NOMO-1 treated with dmso at 0.1 percent for 144 hours (cell line): ENCODE data around the gene DCAKD.

Experiments
- DNase-seq: peaks from one replicate; lab custom pipeline; 2025; ENCODE audit not compliant: unreplicated experiment; lab: John Stamatoyannopoulos, UW

Gene DCAKD, protein sequence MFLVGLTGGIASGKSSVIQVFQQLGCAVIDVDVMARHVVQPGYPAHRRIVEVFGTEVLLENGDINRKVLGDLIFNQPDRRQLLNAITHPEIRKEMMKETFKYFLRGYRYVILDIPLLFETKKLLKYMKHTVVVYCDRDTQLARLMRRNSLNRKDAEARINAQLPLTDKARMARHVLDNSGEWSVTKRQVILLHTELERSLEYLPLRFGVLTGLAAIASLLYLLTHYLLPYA

DNA sequence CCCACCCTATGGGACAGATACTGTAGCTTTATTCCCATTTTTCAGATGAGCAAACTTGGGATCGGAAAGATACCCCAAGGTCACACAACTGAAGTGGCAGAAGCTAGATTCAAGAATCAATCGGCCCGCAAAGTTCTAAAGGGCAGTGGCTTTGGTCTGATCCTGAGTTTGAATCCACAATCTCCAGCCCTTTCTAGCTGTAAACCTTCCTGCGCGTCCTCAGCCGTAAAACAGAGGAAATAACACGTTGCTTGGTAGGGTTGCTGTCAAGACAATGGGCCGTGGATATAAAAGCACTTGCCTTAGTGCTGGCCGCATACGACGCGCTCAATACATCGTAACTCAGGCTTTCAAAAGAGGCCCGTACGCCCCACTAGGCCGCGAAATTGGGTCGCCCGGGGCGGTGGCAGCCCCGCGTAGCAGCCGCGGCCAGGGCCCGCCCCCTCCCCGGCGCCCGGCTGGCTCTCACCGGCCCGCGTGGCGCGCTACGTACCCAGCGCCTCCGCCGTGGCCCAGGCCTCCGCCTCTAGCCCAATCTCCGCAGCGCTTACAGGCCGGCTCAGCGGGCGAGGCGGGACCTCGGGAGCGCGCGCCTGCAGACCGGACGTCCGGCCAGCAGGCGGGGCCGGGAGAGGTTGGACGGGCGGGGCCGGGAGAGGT, at the start of gene DCAKD:
TSS of gene DCAKD (minus strand) at position 573 of the 660 bp plus-strand sequence. CDS start 16,747 bp downstream, outside the sequence.
- peak; percentile 98 for DNase-seq

DNA sequence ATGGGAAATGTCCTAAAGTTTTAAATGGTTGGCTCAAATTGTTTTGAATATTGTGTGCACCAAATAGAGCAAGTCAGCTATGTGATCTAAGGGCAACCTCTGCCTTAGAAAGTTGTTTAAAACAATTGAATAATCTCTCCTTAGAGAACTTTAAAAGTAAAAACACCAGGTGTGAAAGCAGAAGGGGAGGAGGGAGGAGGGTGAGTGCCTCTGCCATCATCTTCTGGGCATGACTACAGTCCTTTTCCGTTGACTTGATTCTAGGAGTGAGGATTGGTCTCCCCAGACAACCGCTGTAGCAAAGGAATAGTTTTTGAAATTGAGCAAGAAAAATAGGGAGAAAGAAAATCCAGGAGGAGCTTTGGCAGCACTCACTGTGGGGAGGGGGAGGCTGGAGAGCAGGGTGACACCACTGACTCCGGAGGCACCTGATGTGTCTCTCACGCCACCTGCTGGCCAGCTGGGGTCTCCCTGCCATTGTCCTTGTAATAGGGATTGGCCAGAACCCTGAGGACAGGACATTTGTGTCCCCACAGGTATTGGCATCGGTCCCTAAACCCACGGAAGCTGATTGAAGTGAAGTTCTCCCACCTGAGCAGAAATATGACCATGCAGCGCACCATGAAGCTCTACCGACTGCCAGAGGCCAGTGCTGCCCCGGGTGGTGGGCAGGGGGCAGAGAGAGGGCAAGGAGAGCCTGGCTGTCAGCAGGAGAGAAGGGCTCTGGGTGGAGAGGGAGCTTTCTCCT, 47.6 kb upstream of the DCAKD start:
- peak; percentile 6 for DNase-seq

DNA sequence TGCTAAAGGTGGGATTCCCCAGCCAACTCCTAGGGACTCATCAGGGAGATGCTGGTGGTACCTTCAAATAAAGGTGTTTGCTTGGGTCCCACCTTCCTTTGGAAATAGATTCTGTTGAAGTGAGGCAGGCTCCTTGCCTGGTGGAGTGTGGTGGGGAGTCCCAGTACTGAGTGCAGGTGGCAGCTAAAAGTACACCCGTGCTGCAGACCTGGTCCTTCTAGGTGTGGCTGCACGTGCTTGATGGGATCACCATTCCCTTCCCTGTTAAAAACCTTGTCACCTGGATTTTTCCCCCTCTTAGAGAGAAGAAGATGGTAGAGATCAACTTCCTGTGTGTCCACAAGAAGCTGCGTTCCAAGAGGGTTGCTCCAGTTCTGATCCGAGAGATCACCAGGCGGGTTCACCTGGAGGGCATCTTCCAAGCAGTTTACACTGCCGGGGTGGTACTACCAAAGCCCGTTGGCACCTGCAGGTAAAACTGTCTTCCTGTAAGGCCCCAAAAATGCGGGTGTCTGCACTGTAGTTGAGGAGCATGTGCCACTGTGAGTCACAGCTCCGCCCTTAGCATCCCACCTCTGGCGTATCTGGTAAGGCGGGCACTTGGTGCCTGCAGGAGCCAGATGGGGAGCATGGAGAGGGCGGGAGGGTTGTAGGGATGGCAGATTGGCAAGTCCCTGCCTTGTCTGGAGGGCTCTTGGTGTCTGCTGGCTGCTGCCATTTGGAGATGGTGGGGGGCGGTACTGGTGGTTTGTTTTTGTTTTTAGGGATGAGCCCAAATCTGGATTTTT, 46.8 kb upstream of the DCAKD start:
- no peak for DNase-seq

DNA sequence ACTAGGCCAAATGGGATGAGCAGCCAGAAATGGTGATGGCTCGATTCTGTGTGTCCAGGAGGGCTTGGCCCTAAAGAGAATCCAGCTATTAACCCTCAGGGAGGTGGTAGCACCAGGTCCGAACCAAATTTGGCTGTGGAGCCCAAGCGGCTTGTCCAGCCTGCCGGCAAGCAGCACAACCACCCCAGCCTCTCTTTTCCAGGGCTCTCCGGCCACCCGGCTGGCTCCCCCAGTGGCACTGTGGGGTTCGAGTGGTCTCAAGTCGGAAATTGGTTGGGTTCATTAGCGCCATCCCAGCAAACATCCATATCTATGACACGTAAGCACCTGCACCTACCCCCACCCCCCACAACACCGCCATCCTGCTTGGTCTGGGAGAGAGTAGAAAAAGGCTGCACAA, 45.5 kb upstream of the DCAKD start:
- DNase-seq, result no peak

DNA sequence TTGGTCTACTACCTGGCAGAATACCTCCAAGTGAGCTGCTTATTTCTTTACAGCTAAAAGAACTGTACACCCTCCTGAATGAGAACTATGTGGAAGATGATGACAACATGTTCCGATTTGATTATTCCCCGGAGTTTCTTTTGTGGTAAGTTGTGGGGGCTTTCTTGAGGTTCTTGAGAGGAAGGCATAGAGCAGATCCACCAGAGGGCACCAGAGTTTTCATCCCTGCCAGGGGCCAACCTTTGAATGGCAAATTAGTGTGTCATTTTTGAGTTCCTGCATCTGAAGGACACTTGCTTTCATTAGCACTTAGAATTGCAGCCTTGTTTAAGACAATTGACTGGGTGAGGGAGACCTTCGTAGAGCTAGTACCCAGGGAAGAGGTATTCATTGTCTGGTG, 44.7 kb upstream of the DCAKD start:
- no peak for DNase-seq

DNA sequence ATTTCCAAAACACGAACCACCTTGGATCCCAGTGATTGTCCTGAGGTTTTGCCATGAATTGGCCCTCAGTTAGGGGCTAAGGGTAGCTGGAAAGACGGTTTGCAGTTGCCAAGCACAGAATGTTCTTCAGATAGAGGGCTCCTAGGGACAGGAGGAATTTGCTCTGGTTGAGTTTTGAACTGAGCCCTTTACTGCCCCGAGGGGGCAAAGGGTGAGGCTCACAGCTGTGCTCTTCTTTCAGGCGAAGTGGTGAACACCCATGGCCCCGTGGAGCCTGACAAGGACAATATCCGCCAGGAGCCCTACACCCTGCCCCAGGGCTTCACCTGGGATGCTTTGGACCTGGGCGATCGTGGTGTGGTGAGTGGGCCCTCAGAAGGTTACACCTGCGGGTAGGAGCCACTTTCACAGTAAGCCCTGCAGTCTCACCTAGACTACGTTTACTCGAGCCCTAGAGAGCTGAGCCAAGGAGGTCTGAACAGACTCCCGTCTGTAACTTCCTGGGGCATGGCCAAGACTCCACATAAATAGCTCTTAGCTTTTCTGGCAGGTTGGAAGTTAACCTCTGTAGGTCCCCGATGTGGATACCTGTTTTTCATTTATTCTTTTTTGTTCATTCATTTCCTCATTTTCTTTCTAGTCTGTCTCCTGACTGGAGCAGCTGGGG, 42.1 kb upstream of the DCAKD start:
- DNase-seq, result no peak

DNA sequence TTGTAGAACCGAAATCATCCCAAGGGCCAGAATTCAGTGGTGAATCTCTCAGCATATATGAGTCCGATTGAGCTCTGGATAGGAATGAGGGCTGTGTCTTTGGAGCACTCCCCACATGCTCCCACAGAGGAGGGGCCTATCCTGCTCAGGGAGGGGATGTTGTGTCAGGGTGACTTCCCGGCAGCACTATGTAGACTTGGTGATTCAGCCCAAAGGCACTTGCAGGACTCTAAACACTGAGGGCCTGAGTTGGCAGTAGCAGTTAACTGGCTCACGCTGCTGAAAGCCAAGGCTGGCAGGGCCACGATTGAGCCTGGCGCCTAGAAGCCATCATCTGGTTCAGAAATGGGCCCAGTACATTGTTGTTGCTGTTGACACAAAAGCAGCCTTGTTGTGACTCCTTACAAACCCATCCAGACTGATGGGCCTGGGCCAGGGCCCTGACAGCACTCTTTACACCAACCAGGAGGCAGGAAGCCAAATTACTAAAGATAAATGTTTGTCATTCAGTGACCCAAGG, 41.5 kb upstream of the DCAKD start:
- no peak for DNase-seq

DNA sequence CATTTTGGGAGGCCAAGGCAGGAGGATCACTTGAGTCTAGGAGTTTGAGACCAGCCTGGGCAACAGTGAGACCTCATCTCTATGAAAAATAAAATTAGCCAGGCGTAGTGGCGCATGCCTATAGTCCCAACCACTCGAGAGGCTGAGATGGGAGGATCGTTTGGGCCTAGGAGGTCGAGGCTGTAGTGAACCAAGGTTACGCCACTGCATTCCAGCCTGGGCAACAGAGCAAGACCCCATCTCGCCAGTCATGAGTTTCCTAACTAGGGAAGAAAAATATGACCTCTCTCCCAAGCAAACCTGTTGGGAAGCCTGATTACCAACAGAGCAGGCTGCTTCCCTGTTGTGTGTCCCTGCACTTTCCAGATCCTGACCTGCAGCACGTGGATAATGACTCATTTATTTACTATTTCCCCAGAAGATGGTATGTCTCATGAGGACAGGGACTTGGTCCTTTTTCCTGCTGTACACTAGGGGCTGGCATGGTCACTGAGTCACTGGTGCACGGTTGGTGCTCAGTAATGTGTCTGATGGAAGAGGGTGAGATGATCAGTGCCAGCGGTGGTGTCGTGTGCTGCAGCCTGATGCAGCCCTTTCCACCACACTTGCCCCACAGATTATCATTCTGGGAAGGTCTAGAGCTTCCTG, 40.5 kb upstream of the DCAKD start:
- DNase-seq, result no peak

DNA sequence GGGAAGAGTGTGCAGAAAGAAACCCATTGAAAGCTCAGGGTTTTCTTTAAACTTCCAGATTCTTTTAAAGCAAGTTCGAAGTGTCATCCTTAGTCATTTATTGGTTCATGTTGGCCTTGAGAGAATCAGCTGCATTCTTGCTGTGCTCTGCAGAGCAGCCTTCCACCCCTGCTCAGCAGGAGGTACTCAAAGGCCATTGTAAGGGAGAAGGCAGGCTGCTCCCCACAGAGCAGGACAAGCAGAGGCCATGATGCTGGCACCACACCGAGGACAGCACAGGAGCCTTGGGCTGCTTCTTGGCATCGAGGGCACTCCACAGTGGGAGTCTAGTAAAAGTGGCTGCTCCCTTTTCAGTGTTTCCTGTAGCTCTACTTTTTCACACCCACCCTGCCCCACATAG, 39.3 kb upstream of the DCAKD start:
- no peak for DNase-seq

DNA sequence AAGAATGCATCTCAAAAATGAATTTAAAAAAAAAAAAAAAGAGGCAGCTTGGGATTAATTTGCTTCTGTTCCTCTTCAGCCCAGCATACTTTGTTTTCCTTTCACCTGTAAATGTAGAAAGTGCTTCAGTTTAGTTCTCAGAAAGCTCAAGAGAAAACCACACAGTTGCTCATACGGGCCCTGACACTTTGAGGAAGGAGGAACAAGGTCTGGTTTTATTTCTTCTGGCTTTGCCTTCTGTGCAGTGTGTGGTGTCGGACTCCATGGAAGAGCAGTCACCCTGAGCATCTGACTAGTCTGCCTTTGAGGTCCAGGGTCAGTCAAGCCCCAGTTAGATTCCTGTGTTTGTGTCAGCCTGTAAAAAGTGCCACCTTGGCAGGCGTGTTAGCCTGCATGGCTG, 37.3 kb upstream of the DCAKD start:
- DNase-seq, result no peak

DNA sequence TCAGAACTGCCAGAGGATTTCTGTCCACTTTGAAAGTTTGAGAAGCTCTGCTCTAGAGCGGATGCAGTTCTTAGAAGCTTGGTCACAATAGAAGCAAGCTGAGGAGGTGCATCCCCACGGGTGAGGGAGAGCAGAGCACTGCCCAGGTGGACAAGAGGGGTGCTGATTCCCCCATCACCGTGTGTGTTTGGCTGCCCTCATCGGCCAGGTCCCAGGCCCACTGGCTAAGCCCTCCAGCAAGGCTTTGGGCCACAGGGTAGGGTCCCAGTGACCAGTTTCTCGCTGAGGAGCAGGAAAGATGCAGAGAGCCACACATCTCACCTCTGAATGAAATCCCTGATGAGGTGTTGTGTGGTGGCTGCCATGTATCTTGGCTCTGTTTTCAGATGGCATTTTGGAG, 36.5 kb upstream of the DCAKD start:
- no peak for DNase-seq

DNA sequence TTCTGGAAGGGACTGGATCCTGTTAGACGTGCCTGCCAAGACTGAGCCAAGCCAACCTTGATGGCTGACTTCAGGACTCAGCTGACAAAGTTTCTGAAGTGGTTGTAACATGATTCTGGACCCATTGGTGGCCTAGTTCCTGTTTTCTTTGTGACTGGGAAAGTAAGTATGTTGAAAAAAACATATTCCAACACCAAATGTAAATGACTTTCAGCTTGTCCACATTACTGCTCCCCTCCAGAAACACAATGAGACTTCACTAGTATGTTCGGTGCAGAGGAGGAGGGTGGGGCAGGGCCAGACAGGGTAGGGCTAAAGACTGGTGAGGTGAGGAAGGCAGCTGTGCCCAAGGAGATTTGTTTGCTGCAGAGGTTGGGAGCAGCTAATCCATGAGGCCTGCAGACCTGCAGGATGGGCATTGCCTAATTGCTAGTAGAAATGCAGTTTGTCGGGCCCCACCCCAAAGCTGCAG, 36.1 kb upstream of the DCAKD start:
- no peak for DNase-seq

DNA sequence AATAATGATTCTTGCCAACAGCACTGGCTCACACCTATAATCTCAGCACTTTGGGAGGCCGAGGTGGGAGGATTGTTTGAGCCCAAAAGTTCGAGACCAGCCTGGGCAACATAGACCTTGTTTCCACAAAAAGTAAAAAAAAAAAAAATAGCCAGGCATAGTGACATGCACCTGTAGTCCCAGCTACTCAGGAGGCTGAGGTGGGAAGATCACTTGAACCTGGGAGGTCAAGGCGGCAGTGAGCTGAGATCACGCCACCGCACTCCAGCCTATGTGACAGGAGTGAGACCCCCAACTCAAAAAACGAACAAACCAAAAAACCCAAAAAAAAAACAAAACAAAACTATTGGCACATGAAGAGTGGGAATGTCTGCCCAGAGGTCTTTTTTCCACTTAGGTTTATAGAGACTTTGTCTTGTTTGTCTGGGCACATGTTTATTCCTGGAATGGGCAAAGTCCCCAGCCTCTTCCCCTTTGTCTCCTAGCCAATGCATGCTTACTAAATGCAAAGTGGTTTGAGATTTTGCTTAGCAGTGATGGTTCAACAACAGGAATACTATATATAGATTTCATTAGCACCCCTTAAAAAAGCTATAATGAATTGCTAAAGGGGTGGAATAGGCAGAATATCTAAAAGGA, 35.6 kb upstream of the DCAKD start:
- no peak for DNase-seq

DNA sequence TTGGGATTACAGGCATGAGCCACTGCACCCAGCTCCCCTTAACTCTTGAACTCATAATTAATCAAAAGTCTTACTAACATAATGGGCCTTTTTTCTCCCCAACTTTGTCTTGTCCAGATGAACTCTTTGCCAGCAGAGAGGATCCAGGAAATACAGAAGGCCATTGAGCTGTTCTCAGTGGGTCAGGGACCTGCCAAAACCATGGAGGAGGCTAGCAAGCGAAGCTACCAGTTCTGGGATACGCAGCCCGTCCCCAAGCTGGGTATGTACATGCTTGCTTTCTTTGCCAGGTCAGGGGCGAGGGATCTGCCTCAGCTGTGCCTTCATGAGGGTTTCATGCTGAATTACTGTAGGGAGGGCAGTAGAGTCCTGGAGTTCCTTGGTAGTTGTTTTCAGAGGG, 35.0 kb upstream of the DCAKD start:
- DNase-seq, result no peak

DNA sequence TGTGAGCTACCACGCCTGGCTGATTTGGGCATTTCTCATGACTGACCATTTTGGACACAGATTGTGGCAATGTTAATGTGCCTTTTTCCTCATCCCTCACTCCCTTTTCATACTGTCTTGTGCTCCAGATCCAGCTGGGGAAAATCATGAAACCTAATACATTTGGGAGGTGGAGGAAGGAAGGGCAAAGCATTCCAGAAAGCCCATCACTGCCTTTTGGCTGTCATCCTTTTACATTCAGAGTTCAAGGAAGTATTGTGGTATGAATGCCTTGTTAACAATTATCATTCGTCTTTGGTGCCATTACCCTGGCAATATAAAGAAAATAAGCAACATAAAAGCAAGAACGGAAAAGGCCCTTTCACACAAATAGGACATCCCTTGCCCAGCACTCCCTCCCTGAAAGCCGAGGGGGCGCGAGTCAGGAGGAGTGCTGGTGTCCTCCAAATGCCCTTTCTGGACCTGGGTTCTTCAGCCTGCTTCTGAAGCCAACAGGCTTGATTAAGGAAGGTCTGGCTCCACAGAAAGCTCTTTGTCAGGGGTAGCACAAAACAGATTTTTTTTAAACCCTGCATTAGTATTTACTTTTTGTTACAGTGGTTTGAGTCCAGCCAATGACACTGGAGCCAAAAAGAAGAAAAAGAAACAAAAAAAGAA, 29.7 kb upstream of the DCAKD start:
- no peak for DNase-seq

DNA sequence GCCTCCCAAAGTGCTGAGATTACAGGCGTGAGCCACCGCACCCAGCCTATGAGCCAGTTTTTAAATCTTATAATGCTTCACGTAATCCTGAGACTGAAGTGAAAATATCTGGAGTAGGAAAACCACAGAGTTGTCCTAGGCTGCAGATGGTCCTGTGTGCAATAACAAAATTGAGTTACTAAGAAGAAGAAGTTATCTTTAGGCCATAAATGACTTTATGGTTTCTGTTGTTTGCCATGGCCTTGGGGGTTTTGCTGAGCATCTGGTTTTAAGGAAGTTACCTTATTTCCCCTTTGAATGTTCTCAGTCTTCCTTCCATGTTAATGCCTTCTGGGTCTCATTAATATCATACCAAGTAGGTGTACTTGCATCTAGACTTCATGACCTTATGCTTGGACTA, 26.2 kb upstream of the DCAKD start:
- DNase-seq, result peak; percentile 92

DNA sequence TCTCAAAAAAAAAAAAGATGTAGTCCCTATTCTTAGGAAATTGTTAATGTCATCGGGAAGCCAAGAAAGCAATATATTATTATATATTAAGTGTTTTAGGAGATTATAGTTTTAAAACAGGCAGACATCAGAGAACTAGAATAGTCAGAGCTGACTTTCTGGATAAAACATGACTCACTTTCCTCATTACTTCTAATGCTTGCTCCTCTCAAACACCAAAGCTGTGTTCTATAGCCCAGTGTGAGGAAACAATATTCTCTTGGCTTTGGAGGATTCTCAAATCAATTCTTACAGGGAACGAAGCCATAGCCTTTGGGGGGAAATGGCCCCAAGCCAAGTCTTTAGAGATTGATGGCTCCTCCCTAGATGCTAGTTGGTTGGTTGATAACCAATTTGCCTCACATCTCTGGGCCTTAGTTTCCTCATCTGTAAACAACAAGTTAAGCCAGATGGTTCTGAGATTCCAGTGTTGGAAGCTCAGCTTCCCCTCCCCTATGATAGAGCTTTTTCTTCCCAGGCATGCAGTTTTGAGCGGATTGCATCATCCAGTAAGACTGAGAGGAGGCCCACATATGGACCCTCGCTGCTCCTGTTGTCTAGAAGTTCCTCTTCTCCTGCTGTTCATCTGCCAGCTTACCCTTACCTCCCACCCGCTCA, 22.1 kb upstream of the DCAKD start:
- DNase-seq, result peak; percentile 6

DNA sequence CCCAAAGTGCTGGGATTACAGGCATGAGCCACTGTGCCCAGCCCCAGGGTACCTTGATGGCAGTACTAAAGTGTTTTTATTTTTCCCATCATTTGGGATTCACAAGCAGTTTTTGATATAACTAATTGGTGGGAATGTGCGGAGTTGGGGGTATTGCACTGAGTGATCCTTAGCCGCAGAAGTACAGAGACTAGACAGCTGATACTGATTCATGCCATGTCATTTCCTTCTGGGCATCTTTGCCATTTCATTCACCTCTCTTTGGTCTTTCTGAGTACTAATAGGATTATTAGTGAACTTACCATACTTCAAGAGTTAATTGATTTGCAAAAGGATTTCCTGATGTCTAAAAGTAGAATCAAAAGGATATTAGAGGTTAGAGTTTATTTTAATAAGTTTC, 19.4 kb upstream of the DCAKD start:
- no peak for DNase-seq

DNA sequence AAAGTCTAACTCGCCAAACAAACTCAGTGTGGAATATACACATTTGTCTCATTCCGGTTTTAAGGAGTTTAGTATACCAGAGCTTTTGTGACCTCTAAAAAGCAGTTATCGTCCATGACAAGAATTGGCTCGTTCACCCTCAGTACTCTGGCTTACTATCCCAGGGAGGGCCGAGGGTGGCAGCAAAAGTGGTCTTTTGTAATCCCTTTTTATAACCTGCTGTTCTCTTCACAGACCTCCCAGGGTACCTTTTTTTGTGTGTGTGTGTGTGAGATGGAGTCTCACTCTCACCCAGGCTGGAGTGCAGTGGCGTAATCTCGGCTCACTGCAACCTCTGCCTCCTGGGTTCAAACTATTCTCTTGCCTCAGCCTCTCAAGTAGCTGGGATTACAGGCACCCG, 18.6 kb upstream of the DCAKD start:
- no peak for DNase-seq
